IMR-90 (cell line): ENCODE results near the gene DLL1.

Experiments
- CEBPB ChIP-seq: IDR thresholded peaks from 2 replicates; pipeline ENCODE4 v1.6.1; 2012; ENCODE audit warnings: low read depth, low read length, improper control_type of control experiment
- FOS ChIP-seq: fragments of 150-350 bp; IDR thresholded peaks from 2 replicates; pipeline ENCODE4 v1.6.1; 2016; ENCODE audit warnings: low read depth, low read length
- MAFK ChIP-seq: IDR thresholded peaks from 2 replicates; pipeline ENCODE4 v1.6.1; 2012; ENCODE audit warnings: low read depth, low read length, improper control_type of control experiment
- MXI1 ChIP-seq: IDR thresholded peaks from 2 replicates; pipeline ENCODE4 v1.6.1; 2012; ENCODE audit warnings: low read depth, mild to moderate bottlenecking, low read length, moderate library complexity, borderline replicate concordance
- POLR2A ChIP-seq: IDR thresholded peaks from 2 replicates; pipeline ENCODE4 v1.6.1; 2012; ENCODE audit warnings: mild to moderate bottlenecking, low read depth, low read length
- RCOR1 ChIP-seq: IDR thresholded peaks from 2 replicates; pipeline ENCODE4 v1.6.1; 2012; ENCODE audit warnings: mild to moderate bottlenecking, low read length, improper control_type of control experiment; ENCODE audit not compliant: insufficient replicate concordance
- SMC3 ChIP-seq: fragments of 150-350 bp; IDR thresholded peaks from 2 replicates; pipeline ENCODE4 v1.6.1; 2016; ENCODE audit warnings: low read depth, mild to moderate bottlenecking, antibody characterized with exemption, low read length, moderate library complexity
- USF2 ChIP-seq: fragments of 150-350 bp; IDR thresholded peaks from 2 replicates; pipeline ENCODE4 v1.6.1; 2017; ENCODE audit warnings: mild to moderate bottlenecking, antibody characterized with exemption, low read length, low read depth
- TF ChIP-seq, protein P1 (sequence below): conservative IDR thresholded peaks from 2 replicates; pipeline ENCODE4 v1.5.1; 2012; ENCODE audit warnings: mild to moderate bottlenecking, low read depth, low read length, improper control_type of control experiment
- TF ChIP-seq, protein P2 (sequence below): fragments of 150-350 bp; IDR thresholded peaks from 2 replicates; pipeline ENCODE4 v1.6.1; 2016; ENCODE audit warnings: low read depth, mild to moderate bottlenecking, low read length, moderate library complexity, borderline replicate concordance

DNA sequence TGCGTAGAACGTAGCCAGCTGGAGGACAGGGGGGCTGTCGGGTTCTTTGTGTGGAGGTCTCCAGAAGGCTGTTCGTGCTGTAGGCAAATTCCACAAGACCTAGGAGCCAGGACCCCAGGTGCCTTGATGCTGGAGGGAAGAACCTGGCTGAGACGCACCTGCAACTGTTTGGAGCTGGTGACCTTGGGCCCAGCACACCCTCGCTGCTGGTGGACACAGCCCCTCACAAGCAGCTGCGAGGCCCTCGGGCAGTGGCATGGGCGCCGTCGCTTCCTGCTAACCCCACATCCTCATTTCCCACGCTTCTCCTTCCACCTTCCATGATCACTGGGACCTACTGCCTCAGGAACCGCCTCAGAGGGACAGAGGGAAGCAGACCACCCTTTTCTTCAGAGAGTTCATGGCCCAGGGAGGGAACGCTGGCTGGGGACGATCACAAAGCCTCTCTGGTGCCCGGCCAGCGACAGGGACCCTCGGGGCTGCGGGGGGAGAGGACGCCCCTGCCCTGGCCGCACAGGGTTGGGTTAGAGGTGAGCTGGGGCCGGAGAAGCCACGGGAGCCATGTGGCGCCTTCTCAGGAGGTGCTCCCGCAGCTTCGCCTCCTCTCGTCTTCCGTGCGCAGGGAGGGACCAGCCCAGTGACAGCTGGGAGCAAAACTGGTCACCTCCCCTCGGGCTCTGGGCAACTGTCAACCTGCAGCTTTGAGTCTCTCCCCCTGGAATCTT is 18.4 kb downstream of the DLL1 start:
- TF ChIP-seq, protein P1, sequence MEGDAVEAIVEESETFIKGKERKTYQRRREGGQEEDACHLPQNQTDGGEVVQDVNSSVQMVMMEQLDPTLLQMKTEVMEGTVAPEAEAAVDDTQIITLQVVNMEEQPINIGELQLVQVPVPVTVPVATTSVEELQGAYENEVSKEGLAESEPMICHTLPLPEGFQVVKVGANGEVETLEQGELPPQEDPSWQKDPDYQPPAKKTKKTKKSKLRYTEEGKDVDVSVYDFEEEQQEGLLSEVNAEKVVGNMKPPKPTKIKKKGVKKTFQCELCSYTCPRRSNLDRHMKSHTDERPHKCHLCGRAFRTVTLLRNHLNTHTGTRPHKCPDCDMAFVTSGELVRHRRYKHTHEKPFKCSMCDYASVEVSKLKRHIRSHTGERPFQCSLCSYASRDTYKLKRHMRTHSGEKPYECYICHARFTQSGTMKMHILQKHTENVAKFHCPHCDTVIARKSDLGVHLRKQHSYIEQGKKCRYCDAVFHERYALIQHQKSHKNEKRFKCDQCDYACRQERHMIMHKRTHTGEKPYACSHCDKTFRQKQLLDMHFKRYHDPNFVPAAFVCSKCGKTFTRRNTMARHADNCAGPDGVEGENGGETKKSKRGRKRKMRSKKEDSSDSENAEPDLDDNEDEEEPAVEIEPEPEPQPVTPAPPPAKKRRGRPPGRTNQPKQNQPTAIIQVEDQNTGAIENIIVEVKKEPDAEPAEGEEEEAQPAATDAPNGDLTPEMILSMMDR: no peak
- no peak for TF ChIP-seq POLR2A
- no peak for TF ChIP-seq RCOR1
- no peak for TF ChIP-seq FOS
- no peak for TF ChIP-seq USF2
- no peak for TF ChIP-seq CEBPB
- no peak for TF ChIP-seq MXI1
- no peak for TF ChIP-seq SMC3
- TF ChIP-seq, protein P2, sequence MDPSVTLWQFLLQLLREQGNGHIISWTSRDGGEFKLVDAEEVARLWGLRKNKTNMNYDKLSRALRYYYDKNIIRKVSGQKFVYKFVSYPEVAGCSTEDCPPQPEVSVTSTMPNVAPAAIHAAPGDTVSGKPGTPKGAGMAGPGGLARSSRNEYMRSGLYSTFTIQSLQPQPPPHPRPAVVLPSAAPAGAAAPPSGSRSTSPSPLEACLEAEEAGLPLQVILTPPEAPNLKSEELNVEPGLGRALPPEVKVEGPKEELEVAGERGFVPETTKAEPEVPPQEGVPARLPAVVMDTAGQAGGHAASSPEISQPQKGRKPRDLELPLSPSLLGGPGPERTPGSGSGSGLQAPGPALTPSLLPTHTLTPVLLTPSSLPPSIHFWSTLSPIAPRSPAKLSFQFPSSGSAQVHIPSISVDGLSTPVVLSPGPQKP: no peak
- TF ChIP-seq MAFK: no peak
